CD14-positive monocyte (primary cell): ENCODE measurements around the gene CDS1. TPM values are rescaled to one million over a fixed set of nuclear protein-coding genes. Genes with fewer than 3 reads are reported as not detected.

Source experiments
- DNase-seq, 3 donors: peaks; one replicate each; pipeline ENCODE4 v3.0.0-alpha.2; 2011 to 2022
- H2AFZ ChIP-seq: 2 replicates; pipeline ENCODE4 v1.6.0; 2012; ENCODE audit warnings: mild to moderate bottlenecking, low read depth, low read length, inconsistent platforms; ENCODE audit not compliant: insufficient read depth, poor library complexity, severe bottlenecking
- H3K27ac ChIP-seq, 2 donors: 1 replicate in 1 of 2; 2 replicates in 1 of 2; pipeline ENCODE4 v1.5.1; 2012 to 2013; ENCODE audit warnings: low read length in 2 of 2, control low read depth in 1 of 2, inconsistent platforms in 1 of 2, low read depth in 1 of 2, mild to moderate bottlenecking in 1 of 2
- H3K27me3 ChIP-seq, 2 donors: one replicate each; pipeline versions ENCODE4 v1.6.0 to v1.6.1; 2011 to 2013; ENCODE audit warnings: low read length in 2 of 2; ENCODE audit not compliant: control insufficient read depth in 2 of 2, insufficient read depth in 2 of 2
- H3K36me3 ChIP-seq, 2 donors: replicated peaks in 1 of 2; 1 replicate in 1 of 2; 2 replicates in 1 of 2; pipeline versions ENCODE4 v1.5.1 to v1.6.1; 2012 to 2013; ENCODE audit warnings: low read length in 2 of 2, control low read depth in 1 of 2, inconsistent platforms in 1 of 2, mild to moderate bottlenecking in 1 of 2; ENCODE audit not compliant: insufficient read depth in 2 of 2, control insufficient read depth in 1 of 2
- H3K4me1 ChIP-seq, 2 donors: 1 replicate in 1 of 2; 2 replicates in 1 of 2; pipeline versions ENCODE4 v1.5.1 to v1.6.1; 2012 to 2013; ENCODE audit warnings: low read length in 2 of 2, control low read depth in 1 of 2, inconsistent platforms in 1 of 2, mild to moderate bottlenecking in 1 of 2, moderate library complexity in 1 of 2; ENCODE audit not compliant: insufficient read depth in 2 of 2, control insufficient read depth in 1 of 2
- H3K4me2 ChIP-seq: replicated peaks from 2 replicates; pipeline ENCODE3; 2012; ENCODE audit warnings: low read length, moderate library complexity, mild to moderate bottlenecking; ENCODE audit not compliant: poor library complexity, severe bottlenecking; ENCODE audit errors: extremely low read depth
- H3K4me3 ChIP-seq, 3 experiments: fragments of 200-600 bp in 1 of 3; sonication (generic) in 1 of 3; replicated peaks in 1 of 3; 1 replicate in 2 of 3; 2 replicates in 1 of 3; pipeline ENCODE4 v1.5.1; 2011 to 2013; ENCODE audit warnings: low read length in 3 of 3, mild to moderate bottlenecking in 3 of 3, control low read depth in 2 of 3, low read depth in 2 of 3, inconsistent platforms in 1 of 3, moderate library complexity in 1 of 3
- H3K79me2 ChIP-seq: 2 replicates; pipeline ENCODE4 v1.6.0; 2012; ENCODE audit warnings: mild to moderate bottlenecking, control low read depth, inconsistent platforms, low read length, moderate library complexity; ENCODE audit not compliant: insufficient read depth
- H3K9ac ChIP-seq: 2 replicates; pipeline ENCODE4 v1.6.0; 2017; ENCODE audit warnings: low read length, mild to moderate bottlenecking; ENCODE audit not compliant: insufficient read depth, poor library complexity, severe bottlenecking
- H3K9me3 ChIP-seq, 2 donors: replicated peaks in 1 of 2; 1 replicate in 1 of 2; 2 replicates in 1 of 2; pipeline versions ENCODE4 v1.5.1 to v1.6.1; 2012 to 2013; ENCODE audit warnings: low read length in 2 of 2, control low read depth in 1 of 2; ENCODE audit not compliant: control insufficient read depth in 1 of 2, insufficient read depth in 1 of 2
- H4K20me1 ChIP-seq: 2 replicates; pipeline ENCODE4 v1.6.0; 2012; ENCODE audit warnings: mild to moderate bottlenecking, low read length, control low read depth, moderate library complexity; ENCODE audit not compliant: insufficient read depth
- H3K27ac Mint-ChIP-seq, 7 donors: one replicate each; pipeline ENCODE4 v1.8.0; 2020; ENCODE audit warnings: mild to moderate bottlenecking in 7 of 7, mixed read lengths in 7 of 7, moderate library complexity in 6 of 7, inconsistent platforms in 2 of 7
- H3K27me3 Mint-ChIP-seq, 3 donors: one replicate each; pipeline ENCODE4 v1.8.0; 2021 to 2022; ENCODE audit warnings: low read depth in 3 of 3, mild to moderate bottlenecking in 3 of 3, mixed read lengths in 3 of 3, moderate library complexity in 3 of 3, inconsistent platforms in 1 of 3
- H3K36me3 Mint-ChIP-seq, 2 donors: one replicate each; pipeline ENCODE4 v1.8.0; 2020; ENCODE audit warnings: mixed read lengths in 2 of 2, inconsistent platforms in 1 of 2, mild to moderate bottlenecking in 1 of 2
- H3K4me1 Mint-ChIP-seq: one replicate; pipeline ENCODE4 v1.8.0; 2020; ENCODE audit warnings: mild to moderate bottlenecking, mixed read lengths
- H3K4me3 Mint-ChIP-seq, 2 donors: one replicate each; pipeline ENCODE4 v1.8.0; 2020; ENCODE audit warnings: mild to moderate bottlenecking in 2 of 2, mixed read lengths in 2 of 2, moderate library complexity in 1 of 2
- H3K9me3 Mint-ChIP-seq, 7 donors: one replicate each; pipeline ENCODE4 v1.8.0; 2020 to 2022; ENCODE audit warnings: mixed read lengths in 7 of 7, mild to moderate bottlenecking in 6 of 7, moderate library complexity in 6 of 7, inconsistent platforms in 2 of 7
- WGBS: methylation state at CpG from one replicate; pipeline ENCODE4 v1.1.5; 2013; ENCODE audit warnings: missing lambda C conversion rate; ENCODE audit not compliant: insufficient coverage; 5-methylcytosine and 5-hydroxymethylcytosine counted together
- intact Hi-C, 2 donors: fragments of 100-400 bp; cut with micrococcal nuclease; formaldehyde crosslinking; loops; one replicate each; pipeline versions ENCODE4 v1.15.0 to v1.15.1; 2023
- polyA plus RNA-seq, 3 donors: library from polyadenylated mRNA; depleted of rRNA in 1 of 3; unstranded in 2 of 3; stranded (reverse) in 1 of 3; fragments of 300-500 nt in 2 of 3; fragments of >200 nt in 1 of 3; fragmentation: Illumina TruSeq in 2 of 3; gene quantifications; 1 replicate in 2 of 3; 2 replicates in 1 of 3; pipeline ENCODE4 v1.2.3, GENCODE V29; 2012 to 2021
- TF ChIP-seq, protein P1 (sequence below): fragments of 200-600 bp; IDR thresholded peaks from one replicate; pipeline ENCODE4 v1.8.0; 2022; ENCODE audit warnings: antibody characterized with exemption, mild to moderate bottlenecking

CDS1 gene
- polyA plus RNA-seq, 3 donors = 0.12 to 0.15 (median 0.13) TPM

DNA sequence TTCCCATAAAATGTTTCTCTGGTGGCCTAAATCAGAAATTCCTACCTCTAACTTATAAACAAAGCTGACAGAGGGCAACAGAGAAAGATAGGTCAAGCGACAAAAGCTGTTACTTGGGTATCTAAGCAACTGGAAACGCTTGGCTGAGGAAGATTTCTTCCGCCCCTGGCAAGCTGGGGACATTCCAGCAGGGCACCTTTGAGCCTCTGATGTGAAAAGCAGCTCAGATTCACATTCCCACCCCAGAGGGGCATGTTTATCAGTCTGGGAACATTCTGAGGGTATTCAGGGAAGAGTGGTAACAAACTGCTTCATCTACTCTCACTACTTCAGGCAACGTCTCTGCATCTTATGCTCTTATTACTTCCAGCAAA lies 3.5 kb upstream of the CDS1 start:
- peaks cover 23 to 35% of the 10 kb centered on the region in 2 donors for H3K4me1 ChIP-seq
- Mint-ChIP-seq H3K4me1 (peaks cover 24% of the 10 kb centered on the region), H3K9me3 (peaks cover 0 to 7% (median 0%) of the 10 kb centered on the region in 7 donors), H3K27ac (no peak overlapping the region), H3K27me3 (peaks cover 17 to 31% (median 30%) of the 10 kb centered on the region in 3 donors), H3K4me3 (no peak overlapping the region), H3K36me3 (peaks cover 0 to 13% of the 10 kb centered on the region in 2 donors)
- no peak overlapping the region for H3K4me2 ChIP-seq
- H3K27ac ChIP-seq = no peak overlapping the region
- DNase-seq = no peak
- no peaks in the 10 kb centered on the region for H3K79me2 ChIP-seq
- H3K9me3 ChIP-seq = no peaks in the 10 kb centered on the region
- no peak overlapping the region for H3K4me3 ChIP-seq
- intact Hi-C loops = no loop called here
- TF ChIP-seq, protein P1, sequence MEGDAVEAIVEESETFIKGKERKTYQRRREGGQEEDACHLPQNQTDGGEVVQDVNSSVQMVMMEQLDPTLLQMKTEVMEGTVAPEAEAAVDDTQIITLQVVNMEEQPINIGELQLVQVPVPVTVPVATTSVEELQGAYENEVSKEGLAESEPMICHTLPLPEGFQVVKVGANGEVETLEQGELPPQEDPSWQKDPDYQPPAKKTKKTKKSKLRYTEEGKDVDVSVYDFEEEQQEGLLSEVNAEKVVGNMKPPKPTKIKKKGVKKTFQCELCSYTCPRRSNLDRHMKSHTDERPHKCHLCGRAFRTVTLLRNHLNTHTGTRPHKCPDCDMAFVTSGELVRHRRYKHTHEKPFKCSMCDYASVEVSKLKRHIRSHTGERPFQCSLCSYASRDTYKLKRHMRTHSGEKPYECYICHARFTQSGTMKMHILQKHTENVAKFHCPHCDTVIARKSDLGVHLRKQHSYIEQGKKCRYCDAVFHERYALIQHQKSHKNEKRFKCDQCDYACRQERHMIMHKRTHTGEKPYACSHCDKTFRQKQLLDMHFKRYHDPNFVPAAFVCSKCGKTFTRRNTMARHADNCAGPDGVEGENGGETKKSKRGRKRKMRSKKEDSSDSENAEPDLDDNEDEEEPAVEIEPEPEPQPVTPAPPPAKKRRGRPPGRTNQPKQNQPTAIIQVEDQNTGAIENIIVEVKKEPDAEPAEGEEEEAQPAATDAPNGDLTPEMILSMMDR = no peak
- no peaks in the 10 kb centered on the region for H4K20me1 ChIP-seq
- peaks cover 19 to 34% of the 10 kb centered on the region in 2 donors for H3K27me3 ChIP-seq
- no peak overlapping the region for H2AFZ ChIP-seq
- H3K36me3 ChIP-seq = no peaks in the 10 kb centered on the region
- WGBS = 100% methylated on average over 3 of the region's 4 CpGs
- H3K9ac ChIP-seq = no peak overlapping the region

DNA sequence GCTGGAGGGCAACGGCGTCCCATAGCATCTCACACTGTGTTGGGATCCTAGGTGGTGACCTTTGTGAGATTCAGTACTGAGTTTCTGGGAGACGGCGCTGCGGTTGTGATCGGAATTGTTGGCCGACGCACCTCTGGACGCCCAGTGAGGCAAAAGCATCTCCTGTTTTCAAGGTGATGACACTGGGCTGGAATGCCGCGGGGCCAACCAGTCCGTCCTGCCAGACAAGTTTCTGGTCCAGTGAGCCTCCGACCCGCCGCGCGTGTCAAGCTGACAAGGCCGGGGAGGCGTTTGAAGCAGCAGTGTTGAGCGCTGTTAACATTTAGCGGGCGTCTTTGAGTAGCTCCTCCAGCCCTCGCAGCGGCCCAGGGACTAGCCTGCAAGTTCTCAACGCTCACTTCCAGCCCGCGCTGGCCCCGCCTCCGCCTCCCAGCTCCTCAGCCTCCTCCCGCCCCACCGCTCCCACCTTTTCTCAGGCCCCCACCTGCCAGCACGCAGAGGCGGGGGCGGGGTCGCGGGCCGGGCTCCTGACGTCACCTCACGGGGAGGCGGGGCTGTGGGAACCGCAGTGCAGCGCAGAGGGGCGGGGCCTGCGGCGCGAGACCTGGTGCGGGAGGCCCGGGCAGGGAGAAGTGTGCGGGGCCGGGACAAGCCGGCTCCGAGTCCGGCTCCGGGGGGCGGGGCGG lies 482 bp upstream of the CDS1 start:
- Histone ChIP-seq H3K4me2 (peak overlapping the region; percentile 85), H3K4me1 (peaks cover 21 to 25% of the 10 kb centered on the region in 2 donors), H3K9ac (peak overlapping the region; percentile 59), H2AFZ (peak overlapping the region; percentile 95), H3K4me3 (peak overlapping the region; percentile 63 to 78 (median 77)), H3K9me3 (no peaks in the 10 kb centered on the region), H3K79me2 (no peaks in the 10 kb centered on the region), H3K36me3 (no peaks in the 10 kb centered on the region), H4K20me1 (no peaks in the 10 kb centered on the region), H3K27ac (no peak overlapping the region), H3K27me3 (peaks cover 32 to 49% of the 10 kb centered on the region in 2 donors)
- H3K36me3 Mint-ChIP-seq = peaks cover 0 to 27% of the 10 kb centered on the region in 2 donors
- TF ChIP-seq, protein P1 = no peak
- under 1% methylated on average over 56 of the region's 56 CpGs for WGBS
- peaks cover 25 to 51% (median 45%) of the 10 kb centered on the region in 3 donors for H3K27me3 Mint-ChIP-seq
- H3K27ac Mint-ChIP-seq = peak overlapping the region in 6 of 7 donors; percentile 41 to 80 (median 52)
- DNase-seq = peak; percentile 66 to 75 (median 70)
- peaks cover 22% of the 10 kb centered on the region for H3K4me1 Mint-ChIP-seq
- intact Hi-C loops = loop anchor here in 1 of 2 donors (5.0 kb wide), 1 partner anchor 100 kb away; no protein-coding TSS in a partner anchor
- H3K9me3 Mint-ChIP-seq = peaks cover 0 to 10% (median 6%) of the 10 kb centered on the region in 7 donors
- H3K4me3 Mint-ChIP-seq = peak overlapping the region; percentile 82 to 90
